DND-41 (cell line): ENCODE results near the gene ESYT2.

Experiments used
- CTCF ChIP-seq: IDR thresholded peaks from 2 replicates; pipeline ENCODE4 v1.5.1; 2012; ENCODE audit warnings: borderline replicate concordance, low read length, moderate library complexity, mild to moderate bottlenecking; ENCODE audit not compliant: poor library complexity, severe bottlenecking; ENCODE audit errors: extremely low read depth
- EZH2 ChIP-seq: IDR thresholded peaks from 3 replicates; pipeline ENCODE4 v1.6.1; 2012; ENCODE audit warnings: borderline replicate concordance, low read depth, mild to moderate bottlenecking, moderate library complexity, low read length, inconsistent platforms; ENCODE audit not compliant: severe bottlenecking

- TF ChIP-seq CTCF (no peak), EZH2 (no peak)
Observed at GRCh38 chr7:158738841-158739240, 90.5 kb downstream of the ESYT2 start.
